Measurements from ENCODE around the gene RTN4R. TPM values are rescaled to one million over a fixed set of nuclear protein-coding genes. Genes with fewer than 3 reads are reported as not detected.
A peak's percentile ranks its signal among the peaks of the same experiment; 100 is the strongest.

RTN4R gene
- total and polyA plus RNA-seq, 9 of the 15 experiments (the other 6 are each of a cell fraction or from before 2014, with no cell fraction given) = 0.04 to 2.8 (median 1.4) TPM; not detected in 3

GRCh38 chr22:20241579-20242392, 26.3 kb downstream of the RTN4R start (continued):
- TF ChIP-seq NKRF (IDR thresholded peaks at IDR 0.05; ENCODE audit: borderline replicate concordance) = no peak
- peak; percentile 58 for TF ChIP-seq PCBP1 (IDR thresholded peaks at IDR 0.05; ENCODE audit: low read depth, low read length, poor library complexity, severe bottlenecking)
- peak in 1 of 2 experiments; percentile 83; a peak in 1 of 4 replicates for TF ChIP-seq ZNF639 (CRISPR knock-in tag; conservative IDR thresholded peaks at IDR 0.05 in 1 of 2, IDR thresholded peaks at IDR 0.05 in 1 of 2)
- TF ChIP-seq ARID3B (CRISPR knock-in tag; IDR thresholded peaks at IDR 0.05; ENCODE audit: borderline replicate concordance) = 0 out of 2 replicates have a peak, but pooled peaks have one; percentile 2
- TF ChIP-seq UBTF (IDR thresholded peaks at IDR 0.05; ENCODE audit: borderline replicate concordance in 1 of 2, low read depth in 2 of 2, low read length in 2 of 2) = 0 out of 4 replicates have a peak, but pooled peaks of 1 of the 2 experiments have one; percentile 32
- TF ChIP-seq LCOR (CRISPR knock-in tag; IDR thresholded peaks at IDR 0.05) = no peak
- TF ChIP-seq HMG20B (CRISPR knock-in tag; IDR thresholded peaks at IDR 0.05) = no peak
- no peak for TF ChIP-seq DMBX1 (CRISPR knock-in tag; IDR thresholded peaks at IDR 0.05; ENCODE audit: borderline replicate concordance)

Data from K562 (cell line).